ENCODE measurements around the gene MIB2.
A peak's percentile ranks its signal among the peaks of the same experiment; 100 is the strongest.
"Not testable (repeated sequence)": the region's sequence is repeated elsewhere in the genome, so short reads cannot be mapped to it uniquely, and the experiment has no call there.

GRCh38 chr1:1658583-1659549 is 43.6 kb downstream of the MIB2 start, which contains the start of gene CDK11B:
- TF ChIP-seq CTCF (IDR thresholded peaks at IDR 0.05; ENCODE audit: borderline replicate concordance, extremely low read depth, low read length, poor library complexity, severe bottlenecking) = peak; percentile 24
- not testable (repeated sequence) for TF ChIP-seq EZH2 (IDR thresholded peaks at IDR 0.05; ENCODE audit: borderline replicate concordance, low read depth, low read length, severe bottlenecking)

Data from DND-41 (cell line).